H9 (cell line): ENCODE measurements around the gene PLEKHM3. TPM values are rescaled to one million over a fixed set of nuclear protein-coding genes. Genes with fewer than 3 reads are reported as not detected.

Experiments used
- DNase-seq: peaks from one replicate; pipeline ENCODE4 v3.0.0-alpha.2; 2017
- H2AFZ ChIP-seq: one replicate; pipeline ENCODE4 v1.6.1; 2013; ENCODE audit warnings: mild to moderate bottlenecking, low read length, control low read depth, moderate library complexity
- H2AK5ac ChIP-seq: 2 replicates; pipeline ENCODE4 v1.6.1; 2013; ENCODE audit warnings: low read length, control low read depth, mixed read lengths; ENCODE audit not compliant: insufficient read length
- H2BK120ac ChIP-seq: one replicate; pipeline ENCODE4 v1.6.1; 2013; ENCODE audit warnings: low read depth, mild to moderate bottlenecking, low read length, control low read depth, inconsistent platforms; ENCODE audit not compliant: poor library complexity, severe bottlenecking
- H2BK12ac ChIP-seq: 2 replicates; pipeline ENCODE4 v1.6.1; 2013; ENCODE audit warnings: low read length, control low read depth, mixed read lengths, low read depth; ENCODE audit not compliant: insufficient read length
- H2BK15ac ChIP-seq: 2 replicates; pipeline ENCODE4 v1.6.1; 2013; ENCODE audit warnings: low read depth, low read length, control low read depth
- H2BK20ac ChIP-seq: one replicate; pipeline ENCODE4 v1.6.1; 2013; ENCODE audit warnings: low read depth, mild to moderate bottlenecking, low read length, control low read depth, inconsistent platforms; ENCODE audit not compliant: poor library complexity, severe bottlenecking
- H2BK5ac ChIP-seq: 2 replicates; pipeline ENCODE4 v1.6.1; 2013; ENCODE audit warnings: low read length, control low read depth, mixed read lengths; ENCODE audit not compliant: insufficient read length
- H3K14ac ChIP-seq: 2 replicates; pipeline ENCODE4 v1.6.1; 2013; ENCODE audit warnings: low read length, control low read depth; ENCODE audit not compliant: insufficient read depth
- H3K18ac ChIP-seq: 2 replicates; pipeline ENCODE4 v1.6.1; 2013; ENCODE audit warnings: low read depth, mild to moderate bottlenecking, mixed read lengths, low read length, control low read depth; ENCODE audit not compliant: insufficient read length
- H3K23ac ChIP-seq: 2 replicates; pipeline ENCODE4 v1.6.1; 2013; ENCODE audit warnings: low read length, control low read depth, mixed read lengths, low read depth; ENCODE audit not compliant: insufficient read length
- H3K23me2 ChIP-seq: 2 replicates; pipeline ENCODE4 v1.6.1; 2013; ENCODE audit warnings: low read depth, mild to moderate bottlenecking, mixed read lengths, low read length, control low read depth; ENCODE audit not compliant: insufficient read length, poor library complexity, severe bottlenecking
- H3K27ac ChIP-seq: 2 replicates; pipeline ENCODE4 v1.5.1; 2013; ENCODE audit warnings: low read length, control low read depth, mixed read lengths, low read depth; ENCODE audit not compliant: insufficient read length
- H3K27me3 ChIP-seq: 2 replicates; pipeline ENCODE4 v1.6.1; 2013; ENCODE audit warnings: low read length, control low read depth, inconsistent platforms; ENCODE audit not compliant: insufficient read depth
- H3K4ac ChIP-seq: 2 replicates; pipeline ENCODE4 v1.6.1; 2013; ENCODE audit warnings: low read depth, mild to moderate bottlenecking, control low read depth, inconsistent platforms, low read length, moderate library complexity
- H3K4me1 ChIP-seq: 2 replicates; pipeline ENCODE4 v1.6.1; 2013; ENCODE audit warnings: low read length, control low read depth, inconsistent platforms; ENCODE audit not compliant: insufficient read depth
- H3K4me2 ChIP-seq: 2 replicates; pipeline ENCODE4 v1.6.1; 2013; ENCODE audit warnings: low read length, control low read depth, mixed read lengths; ENCODE audit not compliant: insufficient read length, insufficient read depth
- H3K56ac ChIP-seq: 2 replicates; pipeline ENCODE4 v1.6.1; 2013; ENCODE audit warnings: low read depth, mild to moderate bottlenecking, mixed read lengths, low read length, control low read depth; ENCODE audit not compliant: insufficient read length
- H3K79me1 ChIP-seq: 2 replicates; pipeline ENCODE4 v1.6.1; 2013; ENCODE audit warnings: low read depth, mild to moderate bottlenecking, moderate library complexity, low read length, control low read depth, inconsistent platforms; ENCODE audit not compliant: insufficient read depth, poor library complexity, severe bottlenecking
- H3K79me2 ChIP-seq: 2 replicates; pipeline ENCODE4 v1.6.1; 2013; ENCODE audit warnings: low read length, control low read depth, inconsistent platforms; ENCODE audit not compliant: insufficient read depth
- H3K9ac ChIP-seq: 2 replicates; pipeline ENCODE4 v1.6.1; 2013; ENCODE audit warnings: low read length, control low read depth, mixed read lengths; ENCODE audit not compliant: insufficient read length; ENCODE audit errors: extremely low read depth
- H3K9me3 ChIP-seq: one replicate; pipeline ENCODE4 v1.6.1; 2013; ENCODE audit warnings: low read depth, low read length, inconsistent platforms; ENCODE audit not compliant: control insufficient read depth
- H3T11ph ChIP-seq: one replicate; pipeline ENCODE4 v1.6.1; 2013; ENCODE audit warnings: mild to moderate bottlenecking, low read length, control low read depth, inconsistent platforms
- H4K20me1 ChIP-seq: one replicate; pipeline ENCODE4 v1.6.1; 2013; ENCODE audit not compliant: control insufficient read depth, insufficient read length, insufficient read depth
- H4K5ac ChIP-seq: 2 replicates; pipeline ENCODE4 v1.6.1; 2013; ENCODE audit warnings: low read depth, mild to moderate bottlenecking, mixed read lengths, low read length, control low read depth; ENCODE audit not compliant: insufficient read length
- H4K8ac ChIP-seq: replicated peaks from 2 replicates; pipeline ENCODE4 v1.6.1; 2013; ENCODE audit warnings: low read length, control low read depth, mixed read lengths, low read depth; ENCODE audit not compliant: insufficient read length
- H4K91ac ChIP-seq: 2 replicates; pipeline ENCODE4 v1.6.1; 2013; ENCODE audit warnings: low read depth, mild to moderate bottlenecking, moderate library complexity, mixed read lengths, low read length, control low read depth; ENCODE audit not compliant: insufficient read length
- H3K27ac Mint-ChIP-seq, 3 experiments: 2 replicates in 2 of 3; 3 replicates in 1 of 3; pipeline ENCODE4 v1.8.0; 2020 to 2021; ENCODE audit warnings: mixed read lengths in 3 of 3, mild to moderate bottlenecking in 1 of 3, moderate library complexity in 1 of 3
- H3K27me3 Mint-ChIP-seq: 2 replicates; pipeline ENCODE4 v1.8.0; 2021; ENCODE audit warnings: low read depth, mild to moderate bottlenecking, moderate library complexity, mixed read lengths
- H3K36me3 Mint-ChIP-seq, 3 experiments: 2 replicates in 2 of 3; 3 replicates in 1 of 3; pipeline ENCODE4 v1.8.0; 2020 to 2021; ENCODE audit warnings: low read depth in 3 of 3, mixed read lengths in 3 of 3; ENCODE audit not compliant: insufficient read depth in 1 of 3
- H3K4me1 Mint-ChIP-seq, 2 experiments: 2 replicates each; pipeline ENCODE4 v1.8.0; 2020; ENCODE audit warnings: mixed read lengths in 2 of 2
- H3K4me3 Mint-ChIP-seq, 2 experiments: 2 replicates in 1 of 2; 3 replicates in 1 of 2; pipeline ENCODE4 v1.8.0; 2020 to 2021; ENCODE audit warnings: mild to moderate bottlenecking in 2 of 2, mixed read lengths in 2 of 2, moderate library complexity in 1 of 2
- H3K9me3 Mint-ChIP-seq, 2 experiments: 2 replicates in 1 of 2; 3 replicates in 1 of 2; pipeline ENCODE4 v1.8.0; 2020; ENCODE audit warnings: mild to moderate bottlenecking in 2 of 2, mixed read lengths in 2 of 2, moderate library complexity in 1 of 2
- WGBS: extraction: QIAGEN DNeasy Blood & Tissue Kit; methylation state at CpG from one replicate; pipeline ENCODE4 v1.1.7; 2013; ENCODE audit warnings: missing lambda C conversion rate, low lambda C conversion rate, mixed read lengths; ENCODE audit not compliant: insufficient read length; ENCODE audit errors: extremely low coverage; 5-methylcytosine and 5-hydroxymethylcytosine counted together
- total RNA-seq: library from RNA; stranded (reverse); gene quantifications from 2 replicates; pipeline ENCODE4 v1.2.1, GENCODE V29; 2021
- TF ChIP-seq, protein P1 (sequence below): fragments of 200-600 bp; sonication (generic); conservative IDR thresholded peaks from 3 replicates; pipeline ENCODE4 v1.8.0; 2021; ENCODE audit warnings: antibody characterized with exemption, mild to moderate bottlenecking

Gene PLEKHM3
- total RNA-seq, 1 experiment from 2014 or later, result 7.5 TPM

DNA sequence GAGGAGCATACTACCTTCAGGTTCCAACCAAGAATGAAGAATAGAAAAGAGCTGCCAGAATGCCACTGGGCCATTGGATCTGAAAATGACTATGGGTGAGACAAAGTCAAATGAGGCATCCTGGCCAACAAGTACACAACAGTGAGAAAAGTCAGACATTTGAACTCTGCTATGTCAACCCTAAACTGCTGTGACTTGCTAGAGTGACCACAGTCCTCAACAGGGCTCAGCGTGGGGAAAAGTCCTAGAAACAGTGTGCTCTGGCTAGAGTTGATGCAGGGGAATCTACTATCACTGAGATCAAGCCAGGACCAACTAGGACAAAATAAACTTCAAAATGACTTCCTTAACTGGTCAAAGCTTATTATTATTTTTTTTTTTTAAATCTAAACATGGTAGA, 157.4 kb downstream of the PLEKHM3 start:
- Mint-ChIP-seq H3K4me3 (no peak overlapping the region), H3K27ac (no peak overlapping the region; a peak in 1 of 7 replicates), H3K27me3 (no peaks in the 10 kb centered on the region), H3K9me3 (no peaks in the 10 kb centered on the region), H3K4me1 (peaks cover 12 to 15% of the 10 kb centered on the region in 2 experiments), H3K36me3 (no peaks in the 10 kb centered on the region)
- no peak for DNase-seq
- H3T11ph ChIP-seq, result no peak overlapping the region
- no peak overlapping the region for H2BK5ac ChIP-seq
- H3K79me1 ChIP-seq, result no peaks in the 10 kb centered on the region
- no peak overlapping the region for H3K9ac ChIP-seq
- no peak overlapping the region for H3K4me2 ChIP-seq
- no peaks in the 10 kb centered on the region for H4K20me1 ChIP-seq
- H3K14ac ChIP-seq, result no peak overlapping the region
- no peak overlapping the region for H2BK15ac ChIP-seq
- no peak overlapping the region for H4K8ac ChIP-seq
- H4K5ac ChIP-seq, result no peak overlapping the region
- TF ChIP-seq, protein P1, sequence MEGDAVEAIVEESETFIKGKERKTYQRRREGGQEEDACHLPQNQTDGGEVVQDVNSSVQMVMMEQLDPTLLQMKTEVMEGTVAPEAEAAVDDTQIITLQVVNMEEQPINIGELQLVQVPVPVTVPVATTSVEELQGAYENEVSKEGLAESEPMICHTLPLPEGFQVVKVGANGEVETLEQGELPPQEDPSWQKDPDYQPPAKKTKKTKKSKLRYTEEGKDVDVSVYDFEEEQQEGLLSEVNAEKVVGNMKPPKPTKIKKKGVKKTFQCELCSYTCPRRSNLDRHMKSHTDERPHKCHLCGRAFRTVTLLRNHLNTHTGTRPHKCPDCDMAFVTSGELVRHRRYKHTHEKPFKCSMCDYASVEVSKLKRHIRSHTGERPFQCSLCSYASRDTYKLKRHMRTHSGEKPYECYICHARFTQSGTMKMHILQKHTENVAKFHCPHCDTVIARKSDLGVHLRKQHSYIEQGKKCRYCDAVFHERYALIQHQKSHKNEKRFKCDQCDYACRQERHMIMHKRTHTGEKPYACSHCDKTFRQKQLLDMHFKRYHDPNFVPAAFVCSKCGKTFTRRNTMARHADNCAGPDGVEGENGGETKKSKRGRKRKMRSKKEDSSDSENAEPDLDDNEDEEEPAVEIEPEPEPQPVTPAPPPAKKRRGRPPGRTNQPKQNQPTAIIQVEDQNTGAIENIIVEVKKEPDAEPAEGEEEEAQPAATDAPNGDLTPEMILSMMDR, result no peak
- no peaks in the 10 kb centered on the region for H3K27me3 ChIP-seq
- no peak overlapping the region for H2BK20ac ChIP-seq
- H3K56ac ChIP-seq, result no peak overlapping the region
- no peaks in the 10 kb centered on the region for H3K79me2 ChIP-seq
- no peak overlapping the region for H3K27ac ChIP-seq
- no peak overlapping the region for H4K91ac ChIP-seq
- H3K18ac ChIP-seq, result no peak overlapping the region
- no peak overlapping the region for H2BK120ac ChIP-seq
- H2AFZ ChIP-seq, result no peak overlapping the region
- WGBS, result no CpG with 5 or more reads among the region's 1 CpG
- H3K23me2 ChIP-seq, result no peaks in the 10 kb centered on the region
- H2AK5ac ChIP-seq, result no peak overlapping the region
- no peaks in the 10 kb centered on the region for H3K9me3 ChIP-seq
- no peak overlapping the region for H3K23ac ChIP-seq
- H2BK12ac ChIP-seq, result no peak overlapping the region
- H3K4me1 ChIP-seq, result no peaks in the 10 kb centered on the region
- H3K4ac ChIP-seq, result no peak overlapping the region
